GM19324 (cell line): ENCODE measurements around the gene RILPL2.
A peak's percentile ranks its signal among the peaks of the same experiment; 100 is the strongest.
"Not testable (repeated sequence)": the region's sequence is repeated elsewhere in the genome, so short reads cannot be mapped to it uniquely, and the experiment has no call there.

Experiments
- ATAC-seq: cut with Tn5 transposase; IDR thresholded peaks from one replicate; pipeline ENCODE4 v1.9.1; 2021; ENCODE audit warnings: mild to moderate bottlenecking, moderate library complexity; ENCODE audit not compliant: unreplicated experiment, low FRiP score

The RILPL2 gene

GRCh38 chr12:123450636-123451035, 14.2 kb upstream of the RILPL2 start:
- no peak for ATAC-seq

GRCh38 chr12:123449856-123450255, 13.4 kb upstream of the RILPL2 start:
- ATAC-seq, result no peak

GRCh38 chr12:123449249-123449733, 12.8 kb upstream of the RILPL2 start:
- ATAC-seq, result no peak

- no peak for ATAC-seq
Observed at GRCh38 chr12:123446333-123446713, 9.8 kb upstream of the RILPL2 start.

- peak; percentile 38 for ATAC-seq
Observed at GRCh38 chr12:123445388-123446332, 9.2 kb upstream of the RILPL2 start.

- ATAC-seq, result no peak
Observed at GRCh38 chr12:123444092-123445026, 7.9 kb upstream of the RILPL2 start.

GRCh38 chr12:123442774-123443173, 6.3 kb upstream of the RILPL2 start:
- ATAC-seq, result no peak

- no peak for ATAC-seq
Observed at GRCh38 chr12:123441523-123442164, 5.2 kb upstream of the RILPL2 start.

- no peak for ATAC-seq
Observed at GRCh38 chr12:123435636-123436016, 858 bp downstream of the RILPL2 start.

GRCh38 chr12:123433615-123434014, 2.9 kb downstream of the RILPL2 start:
- no peak for ATAC-seq

- not testable (repeated sequence) for ATAC-seq
Observed at GRCh38 chr12:123431951-123432817, 4.3 kb downstream of the RILPL2 start.

- ATAC-seq, result not testable (repeated sequence)
Observed at GRCh38 chr12:123429101-123429500, 7.4 kb downstream of the RILPL2 start.

- no peak for ATAC-seq
Observed at GRCh38 chr12:123428591-123428990, 7.9 kb downstream of the RILPL2 start.

- peak; percentile 91 for ATAC-seq
Observed at GRCh38 chr12:123427036-123427769, 9.3 kb downstream of the RILPL2 start.

- ATAC-seq, result no peak
Observed at GRCh38 chr12:123421314-123421713, 15.2 kb downstream of the RILPL2 start.

GRCh38 chr12:123410041-123410412, 26.5 kb downstream of the RILPL2 start:
- no peak for ATAC-seq

- ATAC-seq, result not testable (repeated sequence)
Observed at GRCh38 chr12:123409284-123410040, 27.0 kb downstream of the RILPL2 start.

- not testable (repeated sequence) for ATAC-seq
Observed at GRCh38 chr12:123408619-123409018, 27.9 kb downstream of the RILPL2 start.
